Activated B cell treated with CpG ODN at 0.5 μM for 24 hours (primary cell): Measurements from ENCODE around the gene SUGCT. TPM values are rescaled to one million over a fixed set of nuclear protein-coding genes. Genes with fewer than 3 reads are reported as not detected.

Experiments used
- ATAC-seq: fragments of 200-7000 bp; cut with Tn5 transposase; one replicate; pipeline ENCODE4 v1.10.0; 2021; ENCODE audit warnings: low read depth, mild to moderate bottlenecking, moderate library complexity
- CTCF ChIA-PET: fragments of 350-600 bp; sonication (Branson Sonifier 250); formaldehyde crosslinking; loops from one replicate; lab custom pipeline; 2021; ENCODE audit warnings: antibody characterized with exemption; lab: Charles Lee
- POLR2A ChIA-PET: fragments of 350-600 bp; sonication (Branson Sonifier 250); formaldehyde crosslinking; loops from one replicate; lab custom pipeline; 2021; ENCODE audit warnings: antibody characterized with exemption; lab: Charles Lee
- DNase-seq: peaks from one replicate; pipeline ENCODE4 v3.0.0; 2022
- H3K27ac Mint-ChIP-seq: one replicate; pipeline ENCODE4 v1.8.0; 2020; ENCODE audit warnings: mixed read lengths
- H3K27me3 Mint-ChIP-seq: one replicate; pipeline ENCODE4 v1.8.0; 2021; ENCODE audit warnings: mixed read lengths
- H3K36me3 Mint-ChIP-seq: one replicate; pipeline ENCODE4 v1.8.0; 2021; ENCODE audit warnings: low read depth, mixed read lengths
- H3K4me1 Mint-ChIP-seq: one replicate; pipeline ENCODE4 v1.8.0; 2021; ENCODE audit warnings: mixed read lengths
- H3K4me3 Mint-ChIP-seq: one replicate; pipeline ENCODE4 v1.8.0; 2020; ENCODE audit warnings: mild to moderate bottlenecking, mixed read lengths
- H3K9me3 Mint-ChIP-seq: one replicate; pipeline ENCODE4 v1.8.0; 2020; ENCODE audit warnings: mixed read lengths
- intact Hi-C: fragments of 100-400 bp; cut with micrococcal nuclease; formaldehyde crosslinking; loops from one replicate; pipeline ENCODE4 v1.15.1; 2024
- total RNA-seq: library from RNA; stranded (reverse); gene quantifications from 2 replicates; pipeline ENCODE4 v1.2.3, GENCODE V29; 2022
- TF ChIP-seq, protein P1 (sequence below): fragments of 200-600 bp; IDR thresholded peaks from one replicate; pipeline ENCODE4 v1.8.0; 2022; ENCODE audit warnings: antibody characterized with exemption, mild to moderate bottlenecking

SUGCT gene
- 0.61 and 1.3 TPM in 2 replicates for total RNA-seq

- H3K4me3 Mint-ChIP-seq = peak within 1 kb of the TSS; percentile 97
- no peaks in the 10 kb centered on the region for H3K27me3 Mint-ChIP-seq
- H3K27ac Mint-ChIP-seq = peak within 1 kb of the TSS; percentile 97
- intact Hi-C loops = loop anchor here (1.0 to 10.0 kb wide), 9 partner anchors 185 to 1960 kb away; partner anchors contain the start of genes INHBA, RALA, STARD3NL and VPS41
- DNase-seq (peak; percentile 91), ATAC-seq (peak; percentile 90)
- TF ChIP-seq, protein P1, sequence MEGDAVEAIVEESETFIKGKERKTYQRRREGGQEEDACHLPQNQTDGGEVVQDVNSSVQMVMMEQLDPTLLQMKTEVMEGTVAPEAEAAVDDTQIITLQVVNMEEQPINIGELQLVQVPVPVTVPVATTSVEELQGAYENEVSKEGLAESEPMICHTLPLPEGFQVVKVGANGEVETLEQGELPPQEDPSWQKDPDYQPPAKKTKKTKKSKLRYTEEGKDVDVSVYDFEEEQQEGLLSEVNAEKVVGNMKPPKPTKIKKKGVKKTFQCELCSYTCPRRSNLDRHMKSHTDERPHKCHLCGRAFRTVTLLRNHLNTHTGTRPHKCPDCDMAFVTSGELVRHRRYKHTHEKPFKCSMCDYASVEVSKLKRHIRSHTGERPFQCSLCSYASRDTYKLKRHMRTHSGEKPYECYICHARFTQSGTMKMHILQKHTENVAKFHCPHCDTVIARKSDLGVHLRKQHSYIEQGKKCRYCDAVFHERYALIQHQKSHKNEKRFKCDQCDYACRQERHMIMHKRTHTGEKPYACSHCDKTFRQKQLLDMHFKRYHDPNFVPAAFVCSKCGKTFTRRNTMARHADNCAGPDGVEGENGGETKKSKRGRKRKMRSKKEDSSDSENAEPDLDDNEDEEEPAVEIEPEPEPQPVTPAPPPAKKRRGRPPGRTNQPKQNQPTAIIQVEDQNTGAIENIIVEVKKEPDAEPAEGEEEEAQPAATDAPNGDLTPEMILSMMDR = no peak
- CTCF ChIA-PET = interaction anchor here (0.5 to 1.7 kb wide), 11 partner anchors 10 to 1570 kb away, joined by 3 to 6 read pairs (median 3); partner anchors contain the start of gene CDK13
- peaks cover 5% of the 10 kb centered on the region for H3K9me3 Mint-ChIP-seq
- H3K36me3 Mint-ChIP-seq = peaks cover 9% of the 10 kb centered on the region
- peaks cover 35% of the 10 kb centered on the region for H3K4me1 Mint-ChIP-seq
- POLR2A ChIA-PET = interaction anchor here (0.6 to 2.9 kb wide), 8 partner anchors 66 to 510 kb away, joined by 3 to 26 read pairs (median 4); partner anchors contain the start of gene CDK13
Observed at GRCh38 chr7:40134428-40135316, at the start of gene SUGCT, which contains the start of gene MPLKIP. SUGCT (plus strand) TSS chr7:40135005. MPLKIP (minus strand) TSS chr7:40134622; CDS start chr7:40134567, 55 bp downstream.

DNA sequence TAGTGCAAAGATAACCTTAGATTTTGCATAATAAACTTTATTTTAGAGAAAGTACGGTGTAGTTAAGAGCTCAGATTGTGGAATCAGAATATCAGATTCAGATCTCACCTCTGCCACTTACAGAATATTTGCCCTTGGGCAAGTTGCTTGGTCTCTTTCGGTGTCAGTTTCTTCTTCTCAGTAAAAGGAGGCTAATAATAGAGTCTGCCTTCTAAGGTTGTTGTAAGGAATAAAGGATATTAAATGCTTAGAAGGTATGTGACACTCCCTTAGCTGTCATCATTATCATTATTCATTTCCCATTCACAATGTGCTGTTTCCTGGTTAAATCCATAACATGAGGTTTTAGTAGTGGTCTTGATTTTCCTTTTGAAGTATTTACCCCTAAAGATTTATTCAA lies 42.6 kb upstream of the SUGCT start:
- Mint-ChIP-seq H3K27ac (no peak overlapping the region), H3K27me3 (no peaks in the 10 kb centered on the region), H3K9me3 (no peaks in the 10 kb centered on the region), H3K36me3 (peaks cover 75% of the 10 kb centered on the region), H3K4me3 (no peak overlapping the region), H3K4me1 (no peaks in the 10 kb centered on the region)
- TF ChIP-seq, protein P1 = no peak
- DNase-seq (no peak), ATAC-seq (no peak)
- CTCF ChIA-PET = interaction anchor here (0.7 kb wide), 1 partner anchor 196 kb away, joined by 3 read pairs; no protein-coding TSS in a partner anchor
- POLR2A ChIA-PET = no interaction called here
- intact Hi-C loops = no loop called here

DNA sequence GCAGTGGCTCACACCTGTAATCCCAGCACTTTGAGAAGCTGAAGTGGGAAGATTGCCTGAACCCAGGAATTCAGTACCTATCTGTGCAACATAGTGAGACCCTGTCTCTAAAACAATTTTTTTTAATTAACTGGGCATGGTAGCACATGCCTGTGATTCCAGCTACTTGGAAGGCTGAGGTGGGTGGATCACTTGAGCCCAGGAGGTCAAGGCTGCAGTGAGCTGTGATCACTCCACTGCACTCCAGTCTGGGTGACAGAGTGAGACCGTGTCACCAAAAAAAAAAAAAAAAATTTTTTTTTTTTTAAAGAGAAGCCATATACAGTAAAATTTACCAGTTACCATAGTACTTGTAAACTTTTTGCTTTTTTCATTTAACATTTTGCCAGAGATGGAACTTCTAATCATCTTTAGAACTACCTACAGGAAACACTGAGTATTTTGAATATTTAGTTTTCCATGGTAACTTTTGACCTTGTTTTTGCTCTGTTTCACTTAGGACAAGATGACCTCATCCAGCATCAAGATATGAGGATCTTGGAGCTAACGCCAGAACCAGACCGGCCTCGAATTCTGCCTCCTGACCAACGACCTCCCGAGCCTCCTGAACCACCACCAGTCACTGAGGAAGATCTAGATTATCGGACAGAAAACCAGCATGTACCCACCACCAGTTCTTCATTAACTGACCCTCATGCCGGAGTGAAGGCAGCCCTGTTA lies 41.0 kb upstream of the SUGCT start:
- Mint-ChIP-seq H3K27ac (peak overlapping the region; percentile 38), H3K27me3 (no peaks in the 10 kb centered on the region), H3K36me3 (peaks cover 68% of the 10 kb centered on the region), H3K9me3 (no peaks in the 10 kb centered on the region), H3K4me3 (no peak overlapping the region), H3K4me1 (no peaks in the 10 kb centered on the region)
- ATAC-seq = no peak
- intact Hi-C loops = no loop called here
- TF ChIP-seq, protein P1 = no peak
- CTCF ChIA-PET = interaction anchor here (1.0 to 1.1 kb wide), 2 partner anchors 41 to 198 kb away, joined by 3 to 4 read pairs; partner anchors contain the start of genes MPLKIP and SUGCT
- POLR2A ChIA-PET = no interaction called here
- DNase-seq = no peak

GRCh38 chr7:40095230-40095629 lies 39.6 kb upstream of the SUGCT start:
- CTCF ChIA-PET = interaction anchor here (1.2 kb wide), 1 partner anchor 199 kb away, joined by 5 read pairs; no protein-coding TSS in a partner anchor
- ATAC-seq = no peak
- no peaks in the 10 kb centered on the region for H3K27me3 Mint-ChIP-seq
- POLR2A ChIA-PET = interaction anchor here (0.7 kb wide), 1 partner anchor 20 kb away, joined by 10 read pairs; no protein-coding TSS in a partner anchor
- peaks cover 56% of the 10 kb centered on the region for H3K36me3 Mint-ChIP-seq
- TF ChIP-seq, protein P1 = no peak
- H3K4me3 Mint-ChIP-seq = no peak overlapping the region
- no peak overlapping the region for H3K27ac Mint-ChIP-seq
- no peaks in the 10 kb centered on the region for H3K4me1 Mint-ChIP-seq
- DNase-seq = no peak
- intact Hi-C loops = no loop called here
- no peaks in the 10 kb centered on the region for H3K9me3 Mint-ChIP-seq
